MM.1S (cell line): ENCODE measurements around the gene IPO9.

Experiments used
- CTCF ChIP-seq: fragments of 300-600 bp; sonication (generic); IDR thresholded peaks from 2 replicates; pipeline ENCODE4 v1.5.1; 2016; ENCODE audit warnings: antibody characterized with exemption, low read length, mixed read lengths
- EZH2 ChIP-seq: fragments of 300-600 bp; sonication (generic); optimal IDR thresholded peaks from 2 replicates; pipeline ENCODE3; 2017; ENCODE audit warnings: low read depth, mild to moderate bottlenecking, antibody characterized with exemption, low read length, mixed read lengths

GRCh38 chr1:201828820-201829774 lies at the start of gene IPO9:
- TF ChIP-seq EZH2 = no peak
- TF ChIP-seq CTCF = peak; percentile 97
